ENCODE results near the gene LRRC1.
"Not testable (repeated sequence)": the region's sequence is repeated elsewhere in the genome, so short reads cannot be mapped to it uniquely, and the experiment has no call there.

Gene LRRC1

DNA sequence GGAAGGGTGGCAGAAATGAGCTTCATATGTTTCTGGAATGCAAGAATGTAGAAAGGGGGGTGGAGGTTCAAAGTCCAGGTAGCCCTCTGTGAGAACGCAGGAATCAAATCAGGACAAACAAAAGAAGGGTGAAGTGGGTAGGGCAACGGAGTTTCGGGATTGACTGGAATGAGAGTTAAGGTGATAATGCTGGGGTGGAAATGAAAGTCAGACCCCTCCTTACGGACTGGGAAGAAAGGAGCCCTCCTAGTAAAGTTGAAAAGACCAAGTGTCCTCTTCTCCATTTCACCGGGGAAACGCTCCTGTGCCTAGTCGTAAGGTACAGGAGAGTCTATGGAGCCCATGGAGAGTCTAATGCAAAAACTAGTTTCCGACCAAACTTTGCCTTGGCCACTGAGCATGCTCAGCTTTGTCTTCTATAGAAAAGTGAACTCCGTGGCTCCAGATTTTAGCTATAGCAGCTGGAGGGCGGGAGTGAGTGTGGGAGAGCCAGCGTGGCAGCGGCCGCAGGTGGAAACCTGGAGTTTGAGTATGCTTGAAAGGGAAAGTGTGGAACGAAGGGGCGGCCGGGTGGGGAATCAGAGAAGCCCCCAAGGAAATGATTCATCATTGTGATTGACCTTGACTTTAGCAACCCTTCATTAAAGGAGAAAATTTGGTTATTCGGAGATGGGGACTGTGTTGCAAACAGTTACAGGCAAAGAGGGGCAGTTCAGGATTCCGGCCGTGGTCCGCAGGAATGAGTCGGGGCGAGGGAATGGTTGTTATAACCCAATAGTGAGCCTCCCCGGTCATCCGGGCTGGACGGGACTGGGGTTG lies 1.3 kb upstream of the LRRC1 start:
- peak; percentile 95 for DNase-seq

DNA sequence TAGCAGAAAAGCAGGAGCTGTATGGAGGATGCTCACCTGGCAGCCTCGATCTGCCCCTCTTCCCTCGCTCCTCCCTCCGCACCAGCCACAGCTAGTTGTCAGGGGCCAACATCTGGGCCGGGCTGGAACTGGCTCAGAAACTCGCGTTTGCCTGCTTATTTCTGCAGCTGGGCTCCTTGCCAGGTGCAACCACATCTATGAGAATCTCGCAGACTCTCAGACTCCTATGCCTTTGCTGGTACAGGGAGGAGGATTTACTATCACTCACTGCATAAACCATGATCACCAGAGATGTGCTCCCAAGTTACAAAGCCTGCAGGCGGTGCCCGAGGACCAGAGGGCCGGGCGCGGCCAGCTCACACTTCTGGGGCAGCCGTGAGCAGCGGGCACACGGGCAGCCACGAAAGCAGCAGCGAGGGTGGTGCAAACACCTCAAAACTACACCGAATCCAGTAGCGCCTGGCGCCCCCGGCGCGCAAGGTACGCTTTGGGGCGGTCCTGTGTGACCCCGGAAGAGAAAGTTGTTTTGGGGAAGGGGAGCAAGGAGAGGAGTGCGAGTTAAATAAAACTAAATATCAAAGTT lies 577 bp upstream of the LRRC1 start:
- peak; percentile 99 for DNase-seq

DNA sequence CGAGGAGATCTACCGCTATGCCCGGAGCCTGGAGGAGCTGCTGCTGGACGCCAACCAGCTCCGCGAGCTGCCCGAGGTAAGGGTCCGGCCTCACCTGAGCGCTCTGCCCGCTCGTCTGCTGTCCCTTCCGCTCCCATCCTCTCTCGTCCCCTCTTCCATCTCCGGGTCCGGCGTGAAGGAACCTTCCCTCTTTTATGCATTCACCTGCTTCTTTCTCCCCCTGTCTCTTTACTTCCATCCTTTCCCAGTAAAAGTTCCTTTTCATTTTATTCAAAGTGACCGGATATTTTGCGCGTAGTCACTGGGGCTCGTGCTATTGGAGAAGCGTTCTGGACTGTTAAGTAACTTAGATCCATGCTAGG lies 516 bp downstream of the LRRC1 start:
- peak; percentile 82 for DNase-seq

DNA sequence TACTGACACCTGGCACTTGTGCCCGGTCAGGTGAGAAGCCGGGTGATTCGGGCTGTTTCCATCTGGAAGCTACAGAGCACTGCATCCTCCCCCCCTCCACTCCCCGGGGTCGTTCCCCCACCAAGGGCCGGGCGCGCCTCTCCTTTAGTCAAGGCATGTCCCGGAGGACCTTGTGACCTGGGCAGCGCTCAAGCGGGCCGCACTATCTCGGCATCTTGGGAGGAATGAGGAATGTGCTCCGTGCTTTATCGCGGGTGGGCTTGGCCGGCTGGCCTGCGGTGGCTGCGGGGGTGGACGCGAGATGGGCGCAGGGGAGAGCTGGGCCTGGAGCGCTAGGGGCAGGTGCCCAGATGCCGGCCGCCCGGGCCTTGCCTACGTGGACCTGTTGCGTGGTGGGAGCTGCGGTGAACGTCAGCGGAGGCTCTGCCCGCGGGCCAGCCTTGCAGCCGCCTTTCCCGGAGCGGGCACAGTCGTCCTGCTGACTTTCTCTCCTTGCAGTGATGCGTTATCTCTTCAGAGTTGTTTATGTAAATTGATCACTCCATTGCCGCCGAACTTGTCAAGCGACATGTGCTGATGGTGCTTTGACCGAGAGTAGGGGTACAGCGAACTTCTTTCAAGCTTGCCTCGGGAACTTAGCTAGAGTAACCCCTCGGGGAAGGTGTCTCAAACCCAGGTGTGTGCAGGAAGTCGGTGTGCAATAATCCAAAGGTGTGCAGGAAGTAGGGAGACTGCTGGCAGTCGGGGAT lies 1.1 kb downstream of the LRRC1 start:
- DNase-seq, result peak; percentile 83

DNA sequence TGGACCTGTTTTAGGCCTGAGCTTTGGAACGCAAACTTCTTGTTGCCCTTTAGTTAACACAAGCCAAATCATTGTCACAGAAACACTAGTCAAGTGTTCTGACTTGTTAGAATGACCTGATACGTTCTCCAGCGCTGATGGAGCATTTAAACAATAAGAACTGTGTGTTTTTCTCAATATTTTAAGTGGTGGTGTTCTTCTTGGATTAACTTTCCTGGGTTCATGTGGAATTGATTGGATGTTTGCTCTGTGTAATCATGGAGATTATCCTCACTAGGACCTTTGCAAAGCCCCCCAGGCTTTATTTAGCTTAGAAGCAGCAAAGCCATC lies 1.6 kb downstream of the LRRC1 start:
- DNase-seq, result no peak

DNA sequence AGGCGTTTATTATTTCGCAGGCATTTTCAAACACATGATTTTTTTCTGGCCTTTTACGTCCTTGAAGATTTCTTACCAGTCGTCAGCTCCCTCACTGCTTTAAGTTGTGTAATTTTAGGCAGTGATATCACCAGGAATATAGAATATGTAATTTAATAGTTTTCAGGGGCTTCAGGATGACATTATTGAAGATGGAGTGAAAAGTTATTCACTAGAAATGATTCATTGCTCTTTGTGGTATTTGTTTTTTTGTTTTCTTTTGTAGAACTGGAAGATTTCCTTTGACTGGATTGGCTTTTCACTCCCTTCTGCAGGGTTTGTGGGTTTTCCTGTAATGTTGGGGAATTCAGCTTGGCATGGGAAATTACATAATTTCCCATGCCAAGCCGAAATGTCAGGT lies 2.0 kb downstream of the LRRC1 start:
- DNase-seq, result no peak

DNA sequence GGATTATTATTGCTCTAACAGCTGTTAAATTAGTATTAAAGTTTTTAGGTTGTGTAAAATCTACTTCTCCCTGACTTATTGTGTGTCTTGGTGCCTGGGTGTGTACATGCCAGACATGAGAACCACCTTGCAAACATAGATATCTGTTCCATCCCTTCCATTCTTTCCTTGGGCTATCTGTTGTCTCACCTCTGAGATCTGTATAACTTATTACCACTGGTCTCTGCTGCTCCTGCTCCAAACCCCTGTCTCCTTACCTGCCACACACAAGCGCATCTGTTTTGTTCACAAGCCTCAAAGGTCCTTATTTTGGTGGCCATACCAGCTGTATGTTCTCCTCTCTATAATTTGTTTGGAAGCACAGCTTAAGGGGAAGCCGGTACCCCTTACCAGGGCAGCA lies 2.5 kb downstream of the LRRC1 start:
- no peak for DNase-seq

DNA sequence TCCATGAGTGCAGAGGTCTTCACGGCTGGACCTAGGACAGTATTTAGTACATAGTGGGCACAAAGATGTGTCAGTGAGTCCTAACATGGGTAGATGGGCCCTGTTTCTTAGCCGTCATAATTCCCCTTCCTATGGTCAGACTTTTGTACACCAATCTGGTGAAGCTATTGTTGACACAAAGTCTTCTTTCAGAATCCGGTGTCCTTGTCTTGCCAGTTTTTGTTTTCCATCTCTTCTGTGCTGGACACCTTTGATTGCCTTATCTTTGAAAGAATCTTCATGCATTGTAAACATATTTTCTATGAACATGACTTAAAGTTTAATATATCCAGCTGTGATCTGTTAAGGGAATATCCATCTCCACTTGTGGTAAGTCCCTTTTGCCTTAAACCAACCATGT lies 4.5 kb downstream of the LRRC1 start:
- DNase-seq, result no peak

DNA sequence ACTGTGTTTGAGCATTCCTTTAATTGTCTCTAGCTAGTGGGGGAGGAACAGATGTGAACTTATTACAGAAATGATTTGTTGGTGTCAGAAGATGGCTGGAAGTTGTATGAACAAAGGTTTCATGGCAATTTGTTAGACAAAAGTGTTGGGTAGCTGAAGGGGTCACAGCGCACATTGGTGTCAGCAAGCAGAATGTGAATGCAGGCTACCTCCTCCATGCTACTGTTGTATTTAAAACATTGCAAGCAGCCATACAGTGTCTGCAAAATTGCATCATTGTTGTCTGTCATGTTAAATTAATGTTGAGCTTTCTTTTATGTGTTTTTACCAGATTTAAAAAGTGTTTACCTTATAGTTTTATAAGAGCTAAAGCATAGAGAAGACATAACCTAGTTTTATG lies 6.2 kb downstream of the LRRC1 start:
- no peak for DNase-seq

DNA sequence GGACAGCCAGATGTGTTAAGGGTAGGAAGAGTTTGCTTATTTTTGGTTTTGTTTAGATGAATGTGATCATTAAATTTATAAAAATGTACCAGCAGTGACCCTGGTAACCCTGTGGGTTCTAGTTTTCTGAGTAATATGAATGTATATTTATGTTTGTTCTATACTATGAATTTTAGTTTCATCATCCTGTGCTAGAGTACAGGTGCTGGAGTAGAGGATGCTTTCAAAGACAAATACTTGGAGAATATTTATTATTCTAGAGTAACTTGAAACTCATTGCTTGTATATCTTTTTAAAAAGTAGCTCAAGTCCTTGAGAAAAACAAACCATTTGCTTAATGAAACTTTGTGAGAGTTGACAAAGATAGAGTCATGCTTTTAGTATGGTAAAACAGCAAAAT lies 7.8 kb downstream of the LRRC1 start:
- DNase-seq, result no peak

DNA sequence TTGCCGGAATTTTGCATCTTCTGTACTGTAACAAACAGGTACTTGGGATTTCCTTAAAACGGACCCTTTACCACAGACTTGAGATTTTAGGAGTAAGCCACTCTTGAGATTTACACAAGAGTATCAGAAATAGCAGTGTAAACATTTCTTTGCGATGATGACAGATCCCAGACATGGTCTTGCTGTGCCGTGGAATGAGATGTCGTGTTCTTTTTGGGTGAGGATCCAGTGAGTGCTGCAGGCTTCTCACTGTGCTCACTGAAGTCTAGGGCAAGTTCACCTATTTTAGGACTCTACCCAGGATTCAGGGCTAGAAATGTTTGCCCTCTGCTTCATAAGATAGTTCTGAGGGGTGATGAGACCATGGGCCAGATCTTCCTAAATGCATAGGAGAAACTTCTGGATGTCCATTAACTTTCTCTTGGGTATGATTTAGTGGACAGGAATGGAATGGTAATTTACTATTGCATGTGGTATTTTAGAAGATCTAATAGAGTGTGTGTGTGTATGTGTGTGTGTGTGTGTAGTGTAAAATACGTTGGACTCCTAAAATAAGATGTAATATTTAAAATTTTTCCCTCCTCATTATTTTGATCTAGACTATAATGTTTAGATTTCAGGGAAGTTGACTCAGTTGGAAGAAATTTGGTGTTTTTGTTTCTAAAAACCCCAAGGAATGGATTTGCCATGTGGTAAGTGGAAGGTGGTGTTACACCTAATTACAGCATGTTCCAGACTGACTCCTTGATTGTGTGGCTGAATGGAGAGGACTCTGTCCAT lies 8.5 kb downstream of the LRRC1 start:
- no peak for DNase-seq

DNA sequence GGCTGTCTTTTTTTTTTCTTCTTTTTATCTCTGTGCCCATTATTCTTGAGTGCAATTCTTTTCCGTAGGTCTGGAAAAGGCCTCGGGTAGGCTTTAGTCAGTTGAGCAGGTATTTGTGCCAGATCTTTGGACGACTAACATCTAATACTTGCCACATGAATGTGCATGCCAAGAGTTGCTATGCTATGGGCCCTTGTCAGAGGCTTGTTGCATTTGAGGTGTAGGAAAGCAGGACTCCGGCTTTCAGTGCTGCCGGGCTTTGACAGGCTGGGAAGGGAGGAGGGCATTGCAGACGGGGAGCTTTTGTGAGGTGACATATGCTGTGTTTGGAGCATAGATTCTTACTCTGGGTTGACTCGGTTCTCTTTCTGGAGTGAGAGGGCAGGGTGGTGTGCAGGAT lies 10.2 kb downstream of the LRRC1 start:
- no peak for DNase-seq

DNA sequence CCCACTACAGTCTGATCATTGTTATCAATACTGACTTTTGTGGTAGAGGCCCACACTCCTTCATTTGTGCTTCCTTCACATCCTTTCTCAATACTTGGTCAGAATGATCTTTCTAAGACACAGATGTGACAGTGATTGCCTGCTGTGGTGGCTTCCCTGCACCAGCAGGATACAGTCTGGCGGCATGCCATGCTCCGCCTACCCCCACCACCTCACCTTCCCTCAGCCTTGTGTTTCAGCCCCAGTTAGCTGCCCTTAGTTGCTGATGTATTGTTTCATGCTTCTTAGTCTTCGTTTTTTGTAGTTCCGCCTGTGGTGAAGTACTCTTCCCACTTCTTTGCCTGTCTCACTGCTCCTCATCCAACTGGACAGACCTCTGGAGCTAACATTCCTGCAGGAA lies 10.9 kb downstream of the LRRC1 start:
- DNase-seq, result peak; percentile 92

DNA sequence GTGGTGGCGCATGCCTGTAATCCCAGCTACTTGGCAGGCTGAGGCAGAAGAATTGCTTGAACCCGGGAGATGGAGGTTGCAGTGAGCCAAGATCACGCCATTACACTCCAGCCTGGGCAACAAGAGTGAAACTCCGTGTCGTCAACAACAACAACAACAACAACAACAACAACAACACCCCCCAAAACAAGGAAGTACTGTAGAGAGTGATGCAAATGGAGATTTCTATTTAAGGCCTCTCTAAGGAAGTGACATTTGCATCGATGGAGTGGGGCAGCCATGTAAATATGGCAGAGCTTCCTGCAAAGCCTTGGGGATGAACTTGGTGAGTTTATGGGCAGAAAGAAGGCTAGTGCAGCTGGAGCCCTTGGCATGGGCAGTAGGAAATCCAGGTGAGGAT lies 12.8 kb downstream of the LRRC1 start:
- DNase-seq, result not testable (repeated sequence)

DNA sequence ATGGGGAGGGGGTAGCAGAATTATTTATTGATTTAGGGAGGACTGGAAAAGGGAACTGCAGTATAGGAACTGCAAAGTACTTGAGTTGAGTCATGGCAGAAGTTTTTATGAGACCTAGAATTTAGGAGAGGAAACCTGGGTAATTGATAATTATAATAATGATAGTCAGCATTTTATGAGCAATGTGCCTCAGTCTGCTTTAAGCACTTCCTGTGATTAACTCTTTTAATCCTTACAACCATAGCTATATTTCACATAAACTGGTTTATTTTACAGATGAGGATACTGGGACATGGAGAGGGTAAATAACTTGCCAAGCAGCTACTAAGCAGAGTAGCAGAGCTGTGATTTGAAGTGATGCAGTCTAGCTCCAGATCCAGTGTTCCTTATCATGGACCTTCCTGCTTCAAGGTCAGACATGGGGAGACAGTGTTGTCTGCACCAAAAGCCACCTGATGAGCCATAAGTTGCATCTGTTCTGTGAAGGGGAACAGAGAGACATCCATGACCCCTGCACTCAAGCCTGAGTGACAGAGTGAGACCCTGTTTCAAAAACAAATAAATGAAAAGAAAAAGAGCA lies 13.6 kb downstream of the LRRC1 start:
- no peak for DNase-seq

DNA sequence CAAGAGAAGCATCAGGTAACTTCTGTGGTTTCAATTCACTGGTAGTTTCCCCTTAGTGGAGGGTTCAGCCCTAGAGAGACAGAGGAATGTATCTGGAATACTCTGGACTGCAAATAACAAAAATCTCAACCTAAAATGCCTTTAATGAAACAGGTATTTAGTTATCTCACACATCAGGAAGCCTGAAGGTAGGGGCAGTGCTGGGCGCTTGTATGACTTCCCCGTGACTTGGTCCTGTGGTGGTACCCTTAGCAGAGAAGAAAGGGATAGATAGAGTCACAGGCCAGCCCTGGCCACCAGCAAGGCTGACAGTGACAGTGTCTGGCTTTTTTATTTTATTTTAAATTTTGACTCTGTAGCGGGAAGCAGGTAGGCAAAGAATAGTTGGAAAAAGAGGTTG lies 14.9 kb downstream of the LRRC1 start:
- DNase-seq, result no peak

DNA sequence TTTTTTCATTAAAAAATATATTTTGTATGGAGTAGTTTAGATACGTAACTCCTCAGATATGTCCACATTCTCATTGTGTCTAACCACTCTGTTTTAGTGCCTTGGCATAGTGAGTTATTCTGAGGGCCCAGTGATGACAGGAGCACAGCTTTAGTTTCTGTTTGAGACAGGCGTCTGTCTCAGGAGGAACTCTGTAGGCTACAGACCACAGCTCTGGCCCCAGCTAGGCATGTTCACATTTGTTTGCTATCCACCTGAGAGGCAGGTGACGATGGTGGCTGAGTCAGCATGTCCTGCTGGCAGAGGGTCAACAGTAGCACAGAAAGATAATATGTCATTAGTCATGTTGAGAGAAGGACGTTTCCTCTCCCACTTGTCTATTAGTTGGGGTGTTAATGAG lies 16.3 kb downstream of the LRRC1 start:
- DNase-seq, result peak; percentile 99

DNA sequence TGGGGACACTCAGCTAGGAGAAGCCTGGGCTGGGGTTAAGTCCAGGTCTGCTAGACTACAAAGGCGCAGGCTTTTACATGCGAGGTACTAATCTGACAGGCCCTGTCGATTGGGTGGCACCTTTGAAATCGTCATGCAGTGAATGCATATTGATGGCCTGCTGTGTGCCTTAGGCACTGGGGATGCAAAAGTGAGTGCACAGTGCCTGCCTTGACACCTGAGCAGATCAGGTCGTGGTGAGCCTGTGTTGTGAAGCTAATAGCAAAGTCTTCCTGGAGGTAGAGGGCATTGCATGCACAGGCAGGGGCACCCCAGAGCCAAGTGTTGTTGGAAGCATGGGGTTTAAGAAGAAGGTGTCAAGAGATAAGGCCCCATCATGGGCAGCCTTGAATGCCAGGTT lies 16.9 kb downstream of the LRRC1 start:
- DNase-seq, result peak; percentile 90

DNA sequence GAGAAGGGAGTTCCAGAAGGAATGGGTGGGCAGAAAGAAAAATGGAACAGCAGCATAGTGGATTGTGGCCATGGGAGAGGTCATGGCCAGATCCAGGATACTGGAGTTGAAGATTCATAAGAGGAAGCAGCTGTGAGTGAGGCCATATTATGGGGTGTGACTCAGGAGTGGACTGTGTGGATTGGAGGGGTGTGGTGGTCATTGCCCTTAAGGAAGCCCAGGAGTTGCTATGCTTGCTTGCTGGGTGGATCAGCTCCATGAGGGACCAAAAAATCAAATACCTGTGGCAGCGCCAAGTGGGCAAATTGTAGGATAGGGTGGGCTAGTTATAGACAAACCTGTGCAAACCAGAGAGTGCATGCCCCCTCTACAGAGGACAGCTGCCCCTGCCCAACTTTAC lies 18.3 kb downstream of the LRRC1 start:
- no peak for DNase-seq

DNA sequence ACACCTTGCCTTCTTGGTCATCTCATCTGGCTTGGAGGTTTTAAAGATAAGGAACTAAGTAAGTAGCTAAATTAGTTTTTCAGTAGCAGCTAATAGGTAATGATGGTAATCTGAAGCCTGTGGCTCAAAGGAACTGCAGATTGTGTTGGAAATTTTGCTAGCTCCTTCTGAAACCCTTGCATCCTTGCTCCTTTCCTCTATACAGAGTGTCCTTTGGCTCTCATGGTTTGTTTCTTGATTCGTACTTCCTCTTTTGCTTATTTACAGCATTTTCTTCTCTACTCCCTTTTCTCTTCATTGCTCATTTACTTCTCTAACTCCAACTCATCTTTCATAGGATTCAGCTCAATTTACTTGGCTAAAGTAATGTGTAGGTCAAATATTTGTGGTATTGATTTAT lies 19.0 kb downstream of the LRRC1 start:
- no peak for DNase-seq

DNA sequence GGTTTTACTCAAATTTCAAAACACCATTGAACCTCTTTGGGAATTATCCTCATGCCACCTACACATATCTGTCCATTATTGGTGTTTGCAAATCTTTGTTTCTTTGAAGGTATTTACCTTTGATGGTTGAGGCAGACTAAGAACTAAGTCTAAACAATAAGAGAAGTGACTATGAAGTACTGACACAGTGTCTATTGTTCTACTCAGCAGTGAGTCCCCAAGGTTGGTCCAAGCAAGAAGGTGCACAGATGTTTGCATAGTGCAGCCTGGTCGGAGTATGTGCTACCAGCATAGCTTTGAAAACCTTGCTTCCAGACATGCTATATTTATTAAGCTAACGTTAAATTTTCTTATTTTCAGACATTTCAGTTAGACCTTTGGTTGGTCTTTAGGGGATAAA lies 19.5 kb downstream of the LRRC1 start:
- no peak for DNase-seq

DNA sequence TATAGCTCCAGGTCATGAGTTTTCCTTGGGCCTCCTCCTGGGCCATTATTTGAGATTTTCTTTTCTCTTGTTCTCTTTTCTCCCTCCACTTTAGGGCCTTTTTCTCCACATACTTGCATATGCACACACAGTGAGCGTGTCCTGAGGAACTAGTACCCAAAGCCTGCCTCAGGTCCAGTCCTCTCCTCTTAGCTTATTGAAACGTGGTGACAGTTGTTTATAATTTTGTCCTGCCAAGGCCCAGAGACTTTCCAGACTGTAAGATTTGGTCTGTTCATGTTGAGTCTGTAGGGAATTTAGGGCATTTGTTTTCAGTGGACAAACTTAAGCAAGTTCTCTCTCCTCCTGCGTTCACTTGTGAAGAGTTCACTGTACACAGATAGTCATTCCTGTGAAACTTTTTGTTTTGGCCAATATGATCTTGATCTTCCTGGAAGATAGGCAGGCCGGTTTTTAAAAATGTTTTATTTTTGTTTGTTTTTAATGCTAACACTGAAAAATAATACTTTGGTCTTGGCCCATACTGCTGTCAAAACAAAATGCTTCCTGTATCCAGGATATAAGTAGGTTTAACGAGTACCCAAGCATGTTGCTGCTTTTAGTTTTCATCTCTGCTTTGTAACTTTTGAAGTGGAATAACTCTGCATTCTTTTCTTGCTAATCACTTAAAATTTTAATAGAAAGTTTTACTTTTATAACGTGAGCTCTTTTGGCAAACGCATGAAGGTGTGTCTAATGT lies 20.7 kb downstream of the LRRC1 start:
- no peak for DNase-seq

All from NCI-H510A treated with DMSO at 0.1 percent for 48 hours (cell line).